ENCODE measurements around the gene ARAP1.
A peak's percentile ranks its signal among the peaks of the same experiment; 100 is the strongest.

Gene ARAP1

GRCh38 chr11:72721689-72722049 is 30.5 kb downstream of the ARAP1 start:
- DNase-seq: peak; percentile 38

DNA sequence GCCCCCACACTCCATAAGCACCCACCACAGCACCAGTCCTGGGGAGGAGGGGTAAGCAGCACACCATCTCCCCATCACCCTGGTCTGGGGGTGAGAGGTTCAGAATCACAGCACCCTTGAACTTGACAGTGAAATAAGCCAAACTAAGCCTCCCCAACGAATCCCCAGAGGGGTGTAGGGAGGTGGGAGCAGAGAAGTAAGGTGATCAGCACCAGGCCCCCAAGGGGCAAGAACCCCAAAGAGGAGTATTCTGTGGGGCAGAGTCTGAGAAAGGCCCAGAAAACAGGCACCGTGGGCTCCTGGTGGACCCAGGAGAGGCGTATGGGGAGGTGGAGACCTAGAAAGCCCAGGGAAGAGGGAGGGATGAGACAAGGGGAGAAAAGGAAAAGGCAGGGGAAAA is 30.9 kb downstream of the ARAP1 start:
- DNase-seq: no peak

DNA sequence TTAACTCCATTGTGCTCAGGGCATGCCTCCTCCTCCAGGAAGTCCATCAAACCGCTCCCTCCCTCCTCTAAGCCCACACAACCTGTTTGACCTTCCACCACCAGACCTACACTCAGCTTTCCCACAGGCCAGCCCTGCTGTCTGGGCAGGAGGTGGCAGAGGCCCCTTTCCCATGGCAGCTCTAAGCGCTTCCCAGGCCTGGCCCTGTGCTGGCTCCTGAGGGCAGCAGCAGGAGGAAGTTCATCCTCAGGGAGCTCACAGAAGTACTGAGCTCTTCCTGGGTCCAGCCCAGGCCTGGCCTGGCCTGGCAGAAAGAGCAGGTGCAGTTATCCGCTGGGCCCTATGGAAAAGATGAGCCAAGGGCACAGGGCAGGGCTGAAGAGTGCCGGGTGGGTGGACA is 31.4 kb downstream of the ARAP1 start:
- DNase-seq: no peak

GRCh38 chr11:72720047-72720446 is 32.2 kb downstream of the ARAP1 start:
- no peak for DNase-seq

GRCh38 chr11:72719551-72719950 is 32.7 kb downstream of the ARAP1 start:
- no peak for DNase-seq

DNA sequence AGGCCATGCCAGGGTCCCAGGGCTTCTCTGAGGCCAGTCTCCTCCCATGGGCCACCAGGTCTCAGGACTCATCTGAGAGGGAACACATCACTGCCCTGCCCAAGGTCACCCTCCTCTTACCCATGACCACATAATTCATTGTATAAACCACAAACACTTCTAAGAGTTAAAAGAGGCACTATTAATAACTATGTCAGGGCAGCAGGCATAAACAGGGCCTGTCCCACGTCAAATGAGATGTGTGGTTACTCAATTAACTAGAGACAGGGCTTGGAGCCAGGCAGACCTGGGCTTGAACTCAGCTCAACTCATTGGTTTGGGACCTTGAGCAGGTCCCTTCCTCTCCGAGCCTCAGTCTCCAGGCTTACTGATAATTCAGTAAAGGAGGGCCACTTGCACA is 33.1 kb downstream of the ARAP1 start:
- DNase-seq: no peak

GRCh38 chr11:72718101-72718501 is 34.1 kb downstream of the ARAP1 start:
- DNase-seq: no peak

- DNase-seq: no peak
Measured at GRCh38 chr11:72716788-72717435, 35.3 kb downstream of the ARAP1 start.

GRCh38 chr11:72716290-72716689 is 35.9 kb downstream of the ARAP1 start:
- DNase-seq: no peak

DNA sequence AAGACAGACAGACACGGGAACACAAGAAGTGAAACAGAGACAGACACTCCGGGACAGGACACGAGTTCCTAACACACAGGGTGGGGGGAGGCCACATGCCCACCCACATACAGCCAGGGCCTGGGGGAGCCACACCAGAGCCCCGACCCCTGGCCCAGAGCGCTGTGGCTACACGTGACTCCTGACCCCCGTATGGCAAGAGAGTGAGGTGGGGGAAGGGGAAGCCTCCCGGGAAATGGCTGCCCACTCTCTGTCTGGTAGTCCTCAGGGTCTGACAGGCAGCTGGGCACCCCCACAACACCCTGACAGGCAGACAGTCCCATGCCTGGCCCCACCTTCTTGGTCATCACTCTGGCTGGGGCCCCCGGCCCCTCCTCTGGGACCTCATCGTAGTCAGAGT is 39.4 kb downstream of the ARAP1 start:
- no peak for DNase-seq

GRCh38 chr11:72712168-72712751 is 39.9 kb downstream of the ARAP1 start:
- no peak for DNase-seq

DNA sequence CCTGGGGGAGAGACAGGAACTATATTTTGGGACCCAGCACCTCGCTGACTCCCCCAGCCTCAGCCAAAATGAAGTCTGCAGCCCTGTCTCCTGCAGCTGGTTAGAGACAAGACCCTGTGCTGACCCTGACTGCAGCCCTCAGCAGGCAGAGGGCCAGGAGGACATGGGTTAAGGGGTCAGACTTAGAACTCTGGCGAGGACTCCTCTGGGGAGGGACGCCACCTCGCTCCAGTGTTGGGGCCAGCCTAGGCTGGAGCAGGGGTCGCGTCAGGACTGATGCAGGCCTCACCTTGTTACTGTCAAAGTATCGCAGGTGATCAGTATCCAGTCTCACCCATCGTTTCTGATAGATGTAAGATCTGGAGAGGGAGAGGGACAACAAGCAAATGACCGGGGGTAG is 41.1 kb downstream of the ARAP1 start:
- no peak for DNase-seq

- DNase-seq: no peak
Measured at GRCh38 chr11:72710278-72710677, 41.9 kb downstream of the ARAP1 start.

GRCh38 chr11:72709478-72710238 is 42.5 kb downstream of the ARAP1 start:
- DNase-seq: no peak

GRCh38 chr11:72707032-72707431 is 45.2 kb downstream of the ARAP1 start:
- DNase-seq: no peak

DNA sequence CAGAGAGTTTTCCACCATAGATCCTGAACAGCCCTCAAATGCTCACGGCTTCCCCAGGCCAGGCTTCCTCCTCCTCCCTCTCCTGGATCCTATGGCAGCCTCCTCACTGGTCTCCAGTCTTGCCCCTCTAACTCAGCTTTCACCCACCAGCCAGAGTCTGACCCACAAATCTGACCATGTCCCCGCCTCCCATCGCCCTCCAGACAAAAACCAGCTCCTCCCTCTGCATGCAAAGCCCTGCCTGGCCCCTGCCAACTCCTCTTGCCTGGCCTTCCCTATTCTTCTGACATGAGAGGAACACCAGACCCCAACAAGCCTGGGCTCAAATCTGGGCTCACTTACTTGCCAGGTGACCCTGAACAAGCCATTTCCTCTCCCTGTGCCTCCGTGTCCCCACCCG is 45.6 kb downstream of the ARAP1 start:
- no peak for DNase-seq

GRCh38 chr11:72705442-72706365 is 46.5 kb downstream of the ARAP1 start:
- no peak for DNase-seq

- no peak for DNase-seq
Measured at GRCh38 chr11:72704783-72705265, 47.4 kb downstream of the ARAP1 start.

- no peak for DNase-seq
Measured at GRCh38 chr11:72704028-72704782, 48.0 kb downstream of the ARAP1 start.

DNA sequence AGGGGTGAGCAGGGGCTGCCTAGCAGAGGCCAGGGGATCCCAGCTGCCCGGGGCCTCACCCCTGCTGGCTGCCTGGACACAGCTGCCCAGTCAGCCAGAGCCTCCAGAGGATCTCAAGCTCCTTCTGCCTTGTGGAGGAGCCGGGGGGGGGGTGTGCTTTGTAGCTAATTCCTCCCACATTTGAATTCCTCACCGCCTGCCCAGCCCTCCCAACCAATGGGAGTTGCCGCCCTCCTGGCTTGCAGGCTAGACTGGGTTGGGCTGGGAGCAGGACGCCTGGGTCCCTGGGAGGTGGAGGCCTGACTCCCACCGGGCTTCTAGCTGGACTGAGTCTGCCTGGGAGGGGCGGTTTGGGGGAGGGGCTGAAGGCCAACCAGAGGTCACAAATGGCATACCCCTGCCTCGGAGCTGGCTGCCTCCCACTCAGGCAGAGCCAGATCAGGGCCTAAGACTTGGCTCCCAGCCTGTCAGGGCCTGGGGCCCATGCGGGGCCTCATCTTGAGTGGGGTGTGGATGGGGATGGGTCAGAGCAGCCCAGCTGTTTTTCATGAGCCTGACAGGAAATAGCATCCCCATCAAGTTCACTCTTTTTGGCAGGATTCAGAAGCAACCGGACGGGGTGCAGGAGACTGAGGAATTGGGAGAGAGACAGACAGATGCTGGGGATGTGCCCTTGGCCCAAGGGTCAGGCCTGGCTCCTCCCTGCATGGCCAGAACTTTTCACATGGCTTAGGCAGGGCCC is 48.8 kb downstream of the ARAP1 start:
- no peak for DNase-seq

DNA sequence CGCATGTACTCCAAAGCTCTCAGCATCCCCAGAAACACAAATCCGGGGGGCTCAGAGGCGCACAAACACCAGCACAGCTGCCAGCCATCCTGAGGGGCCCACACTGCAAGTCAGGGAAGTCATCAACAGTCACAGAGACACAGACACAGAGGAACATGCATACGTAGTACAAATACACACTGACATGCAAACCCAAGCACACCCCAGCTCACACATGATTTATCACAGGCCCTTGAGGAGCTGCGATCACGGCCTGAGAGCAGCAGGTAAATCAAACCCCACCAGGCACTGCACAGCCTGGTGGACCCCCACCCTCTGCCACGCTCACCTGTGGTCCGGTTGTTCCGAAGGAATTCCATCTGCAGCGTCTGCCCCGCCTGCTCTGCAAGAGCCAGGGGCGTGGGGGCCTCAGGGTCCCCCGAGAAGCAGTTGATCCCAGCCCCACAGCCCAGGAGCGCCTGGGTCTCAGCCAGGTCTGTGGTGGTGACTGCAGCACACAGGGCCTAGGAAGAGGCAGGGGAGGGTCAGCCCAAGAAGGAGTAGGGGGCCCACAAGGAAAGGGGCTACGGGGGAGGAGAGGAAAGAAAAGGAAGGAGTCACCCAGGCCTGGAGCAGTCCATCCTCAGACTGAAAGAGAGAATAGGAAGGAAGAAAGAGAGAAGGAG is 49.5 kb downstream of the ARAP1 start:
- DNase-seq: no peak

All from central memory CD4-positive, alpha-beta T cell (primary cell).